ENCODE data around the gene ZNF23.

Gene ZNF23

GRCh38 chr16:71406724-71407123 is 55.3 kb downstream of the ZNF23 start:
- no peak overlapping the region for H3K4me3 ChIP-seq (ENCODE audit: low read depth, low read length)
- no peak for DNase-seq (ENCODE audit: low read depth)
- no peak for TF ChIP-seq CTCF (IDR thresholded peaks at IDR 0.05; ENCODE audit: insufficient read depth, low read depth, low read length, missing control alignments)

GRCh38 chr16:71406316-71406715 is 55.7 kb downstream of the ZNF23 start:
- DNase-seq (ENCODE audit: low read depth), result no peak
- TF ChIP-seq CTCF (IDR thresholded peaks at IDR 0.05; ENCODE audit: insufficient read depth, low read depth, low read length, missing control alignments), result no peak
- no peak overlapping the region for H3K4me3 ChIP-seq (ENCODE audit: low read depth, low read length)

GRCh38 chr16:71404364-71404763 is 57.7 kb downstream of the ZNF23 start:
- H3K4me3 ChIP-seq (ENCODE audit: low read depth, low read length), result no peak overlapping the region
- no peak for TF ChIP-seq CTCF (IDR thresholded peaks at IDR 0.05; ENCODE audit: insufficient read depth, low read depth, low read length, missing control alignments)
- no peak for DNase-seq (ENCODE audit: low read depth)

- H3K4me3 ChIP-seq (ENCODE audit: low read depth, low read length), result no peak overlapping the region
- no peak for DNase-seq (ENCODE audit: low read depth)
- no peak for TF ChIP-seq CTCF (IDR thresholded peaks at IDR 0.05; ENCODE audit: insufficient read depth, low read depth, low read length, missing control alignments)
These were observed 59.4 kb downstream of the ZNF23 start for GRCh38 chr16:71402674-71403073.

GRCh38 chr16:71402007-71402406 is 60.0 kb downstream of the ZNF23 start:
- TF ChIP-seq CTCF (IDR thresholded peaks at IDR 0.05; ENCODE audit: insufficient read depth, low read depth, low read length, missing control alignments), result no peak
- no peak overlapping the region for H3K4me3 ChIP-seq (ENCODE audit: low read depth, low read length)
- DNase-seq (ENCODE audit: low read depth), result no peak

GRCh38 chr16:71399801-71400563 is 62.1 kb downstream of the ZNF23 start:
- TF ChIP-seq CTCF (IDR thresholded peaks at IDR 0.05; ENCODE audit: insufficient read depth, low read depth, low read length, missing control alignments), result no peak
- DNase-seq (ENCODE audit: low read depth), result no peak
- no peak overlapping the region for H3K4me3 ChIP-seq (ENCODE audit: low read depth, low read length)

All from GM12865 (cell line).